GM23338 (cell line): ENCODE measurements around the gene WNT5A. TPM values are rescaled to one million over a fixed set of nuclear protein-coding genes. Genes with fewer than 3 reads are reported as not detected.

Experiments used
- ATAC-seq: fragments of 200-7000 bp; cut with Tn5 transposase; 3 replicates; pipeline ENCODE4 v1.9.1; 2020
- DNase-seq: peaks from one replicate; pipeline ENCODE4 v3.0.0-alpha.2; 2015; ENCODE audit warnings: low spot score
- H2AFZ ChIP-seq: fragments of 200-600 bp; sonication (generic); 2 replicates; pipeline ENCODE4 v1.8.0; 2016; ENCODE audit warnings: antibody characterized with exemption, mild to moderate bottlenecking, moderate library complexity
- H3F3A ChIP-seq: fragments of 200-600 bp; sonication (generic); replicated peaks from 2 replicates; pipeline ENCODE4 v1.8.0; 2017; ENCODE audit warnings: antibody characterized with exemption, mixed run types, low read depth
- H3K27ac ChIP-seq: fragments of 200-600 bp; sonication (generic); 2 replicates; pipeline ENCODE4 v1.6.1; 2016; ENCODE audit warnings: low read depth
- H3K27me3 ChIP-seq: fragments of 200-600 bp; sonication (generic); 2 replicates; pipeline ENCODE4 v1.8.0; 2016; ENCODE audit warnings: mild to moderate bottlenecking, mixed run types, moderate library complexity; ENCODE audit not compliant: insufficient read depth
- H3K36me3 ChIP-seq: fragments of 200-600 bp; sonication (generic); 2 replicates; pipeline ENCODE4 v1.8.0; 2016; ENCODE audit warnings: mild to moderate bottlenecking; ENCODE audit not compliant: insufficient read depth
- H3K4me1 ChIP-seq: fragments of 200-600 bp; sonication (generic); 2 replicates; pipeline ENCODE4 v1.8.0; 2016; ENCODE audit warnings: mild to moderate bottlenecking, moderate library complexity; ENCODE audit not compliant: insufficient read depth
- H3K4me2 ChIP-seq: fragments of 200-600 bp; sonication (generic); 2 replicates; pipeline ENCODE4 v1.7.1; 2017; ENCODE audit warnings: mixed run types
- H3K4me3 ChIP-seq: fragments of 200-600 bp; sonication (generic); 2 replicates; pipeline ENCODE4 v1.6.1; 2016; ENCODE audit warnings: mixed run types
- H3K79me2 ChIP-seq: fragments of 200-600 bp; sonication (generic); replicated peaks from 2 replicates; pipeline ENCODE4 v1.8.0; 2017; ENCODE audit warnings: mild to moderate bottlenecking; ENCODE audit not compliant: insufficient read depth
- H3K9me2 ChIP-seq: fragments of 200-600 bp; sonication (generic); 2 replicates; pipeline ENCODE4 v1.8.0; 2017; ENCODE audit not compliant: insufficient read depth
- H4K20me1 ChIP-seq: fragments of 200-600 bp; sonication (generic); replicated peaks from 2 replicates; pipeline ENCODE4 v1.8.0; 2017; ENCODE audit warnings: mild to moderate bottlenecking; ENCODE audit not compliant: insufficient read depth
- H3K27ac Mint-ChIP-seq: 2 replicates; pipeline ENCODE4 v1.8.0; 2020; ENCODE audit warnings: inconsistent platforms, mild to moderate bottlenecking, moderate library complexity, mixed read lengths
- H3K27me3 Mint-ChIP-seq: 3 replicates; pipeline ENCODE4 v1.8.0; 2022; ENCODE audit warnings: low read depth, mild to moderate bottlenecking, moderate library complexity, mixed read lengths, inconsistent platforms; ENCODE audit not compliant: insufficient read depth, poor library complexity
- H3K36me3 Mint-ChIP-seq: 3 replicates; pipeline ENCODE4 v1.8.0; 2021; ENCODE audit warnings: low read depth, mild to moderate bottlenecking, inconsistent platforms, moderate library complexity, mixed read lengths
- H3K4me1 Mint-ChIP-seq: 3 replicates; pipeline ENCODE4 v1.8.0; 2020; ENCODE audit warnings: mild to moderate bottlenecking, inconsistent platforms, mixed read lengths
- H3K4me3 Mint-ChIP-seq: 3 replicates; pipeline ENCODE4 v1.8.0; 2021; ENCODE audit warnings: moderate library complexity, mild to moderate bottlenecking, inconsistent platforms, mixed read lengths
- H3K9me3 Mint-ChIP-seq: 3 replicates; pipeline ENCODE4 v1.8.0; 2020; ENCODE audit warnings: moderate library complexity, mild to moderate bottlenecking, inconsistent platforms, mixed read lengths
- CTCF ChIP-seq, 2 experiments: fragments of 200-600 bp in 1 of 2; sonication (generic) in 1 of 2; conservative IDR thresholded peaks; 2 replicates each; pipeline versions ENCODE4 v1.5.1 to v1.6.1; 2016 to 2017; ENCODE audit warnings: antibody characterized with exemption in 2 of 2, low read depth in 2 of 2, mild to moderate bottlenecking in 2 of 2, moderate library complexity in 1 of 2
- EZH2 ChIP-seq: fragments of 200-600 bp; sonication (generic); IDR thresholded peaks from one replicate; pipeline ENCODE4 v1.8.0; 2017; ENCODE audit warnings: antibody characterized with exemption, mild to moderate bottlenecking, low read depth; ENCODE audit not compliant: unreplicated experiment
- EZH2phosphoT487 ChIP-seq: fragments of 200-600 bp; sonication (generic); IDR thresholded peaks from one replicate; pipeline ENCODE4 v1.8.1; 2018; ENCODE audit warnings: antibody characterized with exemption; ENCODE audit not compliant: unreplicated experiment
- JUNB ChIP-seq: IDR thresholded peaks from one replicate; pipeline ENCODE4 v1.6.1; 2016; ENCODE audit warnings: antibody characterized with exemption; ENCODE audit not compliant: unreplicated experiment
- NANOG ChIP-seq: IDR thresholded peaks from 2 replicates; pipeline ENCODE4 v1.6.1; 2016; ENCODE audit warnings: antibody characterized with exemption, borderline replicate concordance
- ZNF114 ChIP-seq: fragments of 250-450 bp; sonication (Bioruptor Pico); IDR thresholded peaks from 2 replicates; pipeline ENCODE4 v1.5.0; 2020; ENCODE audit warnings: mild to moderate bottlenecking, moderate library complexity
- ZNF331 ChIP-seq: fragments of 250-450 bp; sonication (Bioruptor Pico); IDR thresholded peaks from 2 replicates; pipeline ENCODE4 v1.5.0; 2020; ENCODE audit warnings: low read depth, mild to moderate bottlenecking, moderate library complexity
- polyA plus RNA-seq: library from polyadenylated mRNA; unstranded; fragments of >200 nt; fragmentation: Nextera tagmentation; extraction: Ambion mirVana; gene quantifications from 2 replicates; pipeline ENCODE4 v1.2.1, GENCODE V29; 2016
- total RNA-seq: library from RNA; depleted of rRNA; stranded (reverse); fragments of >200 nt; shearing (Covaris generic); gene quantifications from 2 replicates; pipeline ENCODE4 v1.2.3, GENCODE V29; 2014
- TF ChIP-seq, protein P1 (sequence below): fragments of 250-450 bp; sonication (Bioruptor Pico); IDR thresholded peaks from 2 replicates; pipeline ENCODE4 v1.5.0; 2020; ENCODE audit warnings: mild to moderate bottlenecking, moderate library complexity
- TF ChIP-seq, protein P2 (sequence below): IDR thresholded peaks from 2 replicates; pipeline ENCODE4 v1.6.1; 2016; ENCODE audit warnings: antibody characterized with exemption
- TF ChIP-seq, protein P3 (sequence below): IDR thresholded peaks from one replicate; pipeline ENCODE4 v1.6.1; 2018; ENCODE audit warnings: antibody characterized with exemption; ENCODE audit not compliant: unreplicated experiment

WNT5A gene
- total and polyA plus RNA-seq, 2 experiments from 2014 or later, result 0.53 to 4.0 TPM

- peaks cover 3% of the 10 kb centered on the region; the same call in 2 of the 3 replicates for H3K4me1 Mint-ChIP-seq
- no peak overlapping the region for H3K27ac ChIP-seq
- no peaks in the 10 kb centered on the region for H3K27me3 ChIP-seq
- no peak overlapping the region for H3K4me3 Mint-ChIP-seq
- no peaks in the 10 kb centered on the region for H3K4me1 ChIP-seq
- DNase-seq (no peak), ATAC-seq (no peak)
- no peak for TF ChIP-seq EZH2phosphoT487
- TF ChIP-seq, protein P1, sequence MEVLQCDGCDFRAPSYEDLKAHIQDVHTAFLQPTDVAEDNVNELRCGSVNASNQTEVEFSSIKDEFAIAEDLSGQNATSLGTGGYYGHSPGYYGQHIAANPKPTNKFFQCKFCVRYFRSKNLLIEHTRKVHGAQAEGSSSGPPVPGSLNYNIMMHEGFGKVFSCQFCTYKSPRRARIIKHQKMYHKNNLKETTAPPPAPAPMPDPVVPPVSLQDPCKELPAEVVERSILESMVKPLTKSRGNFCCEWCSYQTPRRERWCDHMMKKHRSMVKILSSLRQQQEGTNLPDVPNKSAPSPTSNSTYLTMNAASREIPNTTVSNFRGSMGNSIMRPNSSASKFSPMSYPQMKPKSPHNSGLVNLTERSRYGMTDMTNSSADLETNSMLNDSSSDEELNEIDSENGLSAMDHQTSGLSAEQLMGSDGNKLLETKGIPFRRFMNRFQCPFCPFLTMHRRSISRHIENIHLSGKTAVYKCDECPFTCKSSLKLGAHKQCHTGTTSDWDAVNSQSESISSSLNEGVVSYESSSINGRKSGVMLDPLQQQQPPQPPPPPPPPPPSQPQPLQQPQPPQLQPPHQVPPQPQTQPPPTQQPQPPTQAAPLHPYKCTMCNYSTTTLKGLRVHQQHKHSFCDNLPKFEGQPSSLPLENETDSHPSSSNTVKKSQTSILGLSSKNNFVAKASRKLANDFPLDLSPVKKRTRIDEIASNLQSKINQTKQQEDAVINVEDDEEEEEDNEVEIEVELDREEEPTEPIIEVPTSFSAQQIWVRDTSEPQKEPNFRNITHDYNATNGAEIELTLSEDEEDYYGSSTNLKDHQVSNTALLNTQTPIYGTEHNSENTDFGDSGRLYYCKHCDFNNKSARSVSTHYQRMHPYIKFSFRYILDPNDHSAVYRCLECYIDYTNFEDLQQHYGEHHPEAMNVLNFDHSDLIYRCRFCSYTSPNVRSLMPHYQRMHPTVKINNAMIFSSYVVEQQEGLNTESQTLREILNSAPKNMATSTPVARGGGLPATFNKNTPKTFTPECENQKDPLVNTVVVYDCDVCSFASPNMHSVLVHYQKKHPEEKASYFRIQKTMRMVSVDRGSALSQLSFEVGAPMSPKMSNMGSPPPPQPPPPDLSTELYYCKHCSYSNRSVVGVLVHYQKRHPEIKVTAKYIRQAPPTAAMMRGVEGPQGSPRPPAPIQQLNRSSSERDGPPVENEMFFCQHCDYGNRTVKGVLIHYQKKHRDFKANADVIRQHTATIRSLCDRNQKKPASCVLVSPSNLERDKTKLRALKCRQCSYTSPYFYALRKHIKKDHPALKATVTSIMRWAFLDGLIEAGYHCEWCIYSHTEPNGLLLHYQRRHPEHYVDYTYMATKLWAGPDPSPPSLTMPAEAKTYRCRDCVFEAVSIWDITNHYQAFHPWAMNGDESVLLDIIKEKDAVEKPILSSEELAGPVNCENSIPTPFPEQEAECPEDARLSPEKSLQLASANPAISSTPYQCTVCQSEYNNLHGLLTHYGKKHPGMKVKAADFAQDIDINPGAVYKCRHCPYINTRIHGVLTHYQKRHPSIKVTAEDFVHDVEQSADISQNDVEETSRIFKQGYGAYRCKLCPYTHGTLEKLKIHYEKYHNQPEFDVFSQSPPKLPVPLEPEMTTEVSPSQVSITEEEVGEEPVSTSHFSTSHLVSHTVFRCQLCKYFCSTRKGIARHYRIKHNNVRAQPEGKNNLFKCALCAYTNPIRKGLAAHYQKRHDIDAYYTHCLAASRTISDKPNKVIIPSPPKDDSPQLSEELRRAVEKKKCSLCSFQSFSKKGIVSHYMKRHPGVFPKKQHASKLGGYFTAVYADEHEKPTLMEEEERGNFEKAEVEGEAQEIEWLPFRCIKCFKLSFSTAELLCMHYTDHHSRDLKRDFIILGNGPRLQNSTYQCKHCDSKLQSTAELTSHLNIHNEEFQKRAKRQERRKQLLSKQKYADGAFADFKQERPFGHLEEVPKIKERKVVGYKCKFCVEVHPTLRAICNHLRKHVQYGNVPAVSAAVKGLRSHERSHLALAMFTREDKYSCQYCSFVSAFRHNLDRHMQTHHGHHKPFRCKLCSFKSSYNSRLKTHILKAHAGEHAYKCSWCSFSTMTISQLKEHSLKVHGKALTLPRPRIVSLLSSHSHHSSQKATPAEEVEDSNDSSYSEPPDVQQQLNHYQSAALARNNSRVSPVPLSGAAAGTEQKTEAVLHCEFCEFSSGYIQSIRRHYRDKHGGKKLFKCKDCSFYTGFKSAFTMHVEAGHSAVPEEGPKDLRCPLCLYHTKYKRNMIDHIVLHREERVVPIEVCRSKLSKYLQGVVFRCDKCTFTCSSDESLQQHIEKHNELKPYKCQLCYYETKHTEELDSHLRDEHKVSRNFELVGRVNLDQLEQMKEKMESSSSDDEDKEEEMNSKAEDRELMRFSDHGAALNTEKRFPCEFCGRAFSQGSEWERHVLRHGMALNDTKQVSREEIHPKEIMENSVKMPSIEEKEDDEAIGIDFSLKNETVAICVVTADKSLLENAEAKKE (CRISPR knock-in tag), result no peak
- TF ChIP-seq JUNB, result no peak
- TF ChIP-seq ZNF331 (CRISPR knock-in tag), result no peak
- TF ChIP-seq, protein P2, sequence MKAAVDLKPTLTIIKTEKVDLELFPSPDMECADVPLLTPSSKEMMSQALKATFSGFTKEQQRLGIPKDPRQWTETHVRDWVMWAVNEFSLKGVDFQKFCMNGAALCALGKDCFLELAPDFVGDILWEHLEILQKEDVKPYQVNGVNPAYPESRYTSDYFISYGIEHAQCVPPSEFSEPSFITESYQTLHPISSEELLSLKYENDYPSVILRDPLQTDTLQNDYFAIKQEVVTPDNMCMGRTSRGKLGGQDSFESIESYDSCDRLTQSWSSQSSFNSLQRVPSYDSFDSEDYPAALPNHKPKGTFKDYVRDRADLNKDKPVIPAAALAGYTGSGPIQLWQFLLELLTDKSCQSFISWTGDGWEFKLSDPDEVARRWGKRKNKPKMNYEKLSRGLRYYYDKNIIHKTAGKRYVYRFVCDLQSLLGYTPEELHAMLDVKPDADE, result no peak
- TF ChIP-seq NANOG, result no peak
- TF ChIP-seq EZH2, result no peak
- no peak for TF ChIP-seq ZNF114 (CRISPR knock-in tag)
- TF ChIP-seq CTCF (conservative IDR thresholded peaks at IDR 0.05; ENCODE audit: low read depth in 2 of 2), result no peak
- TF ChIP-seq, protein P3, sequence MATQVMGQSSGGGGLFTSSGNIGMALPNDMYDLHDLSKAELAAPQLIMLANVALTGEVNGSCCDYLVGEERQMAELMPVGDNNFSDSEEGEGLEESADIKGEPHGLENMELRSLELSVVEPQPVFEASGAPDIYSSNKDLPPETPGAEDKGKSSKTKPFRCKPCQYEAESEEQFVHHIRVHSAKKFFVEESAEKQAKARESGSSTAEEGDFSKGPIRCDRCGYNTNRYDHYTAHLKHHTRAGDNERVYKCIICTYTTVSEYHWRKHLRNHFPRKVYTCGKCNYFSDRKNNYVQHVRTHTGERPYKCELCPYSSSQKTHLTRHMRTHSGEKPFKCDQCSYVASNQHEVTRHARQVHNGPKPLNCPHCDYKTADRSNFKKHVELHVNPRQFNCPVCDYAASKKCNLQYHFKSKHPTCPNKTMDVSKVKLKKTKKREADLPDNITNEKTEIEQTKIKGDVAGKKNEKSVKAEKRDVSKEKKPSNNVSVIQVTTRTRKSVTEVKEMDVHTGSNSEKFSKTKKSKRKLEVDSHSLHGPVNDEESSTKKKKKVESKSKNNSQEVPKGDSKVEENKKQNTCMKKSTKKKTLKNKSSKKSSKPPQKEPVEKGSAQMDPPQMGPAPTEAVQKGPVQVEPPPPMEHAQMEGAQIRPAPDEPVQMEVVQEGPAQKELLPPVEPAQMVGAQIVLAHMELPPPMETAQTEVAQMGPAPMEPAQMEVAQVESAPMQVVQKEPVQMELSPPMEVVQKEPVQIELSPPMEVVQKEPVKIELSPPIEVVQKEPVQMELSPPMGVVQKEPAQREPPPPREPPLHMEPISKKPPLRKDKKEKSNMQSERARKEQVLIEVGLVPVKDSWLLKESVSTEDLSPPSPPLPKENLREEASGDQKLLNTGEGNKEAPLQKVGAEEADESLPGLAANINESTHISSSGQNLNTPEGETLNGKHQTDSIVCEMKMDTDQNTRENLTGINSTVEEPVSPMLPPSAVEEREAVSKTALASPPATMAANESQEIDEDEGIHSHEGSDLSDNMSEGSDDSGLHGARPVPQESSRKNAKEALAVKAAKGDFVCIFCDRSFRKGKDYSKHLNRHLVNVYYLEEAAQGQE, result no peak
- 0 out of 3 replicates have a peak, but pooled peaks cover 2% of the 10 kb centered on the region for H3K9me3 Mint-ChIP-seq
- H3K27ac Mint-ChIP-seq, result no peak overlapping the region
- no peaks in the 10 kb centered on the region for H3K36me3 ChIP-seq
- no peaks in the 10 kb centered on the region for H3K79me2 ChIP-seq
- H3K27me3 Mint-ChIP-seq, result peaks cover 2% of the 10 kb centered on the region
- no peak overlapping the region for H3K4me2 ChIP-seq
- no peak overlapping the region for H3K4me3 ChIP-seq
- H2AFZ ChIP-seq, result no peak overlapping the region
- H3K36me3 Mint-ChIP-seq, result no peaks in the 10 kb centered on the region
- H3F3A ChIP-seq, result no peaks in the 10 kb centered on the region
- H3K9me2 ChIP-seq, result peaks cover 13% of the 10 kb centered on the region
- H4K20me1 ChIP-seq, result no peaks in the 10 kb centered on the region
Measured at GRCh38 chr3:55459838-55460237, 27.3 kb downstream of the WNT5A start.
